T-helper 17 cell (primary cell): Measurements from ENCODE around the gene SSPN. TPM values are rescaled to one million over a fixed set of nuclear protein-coding genes. Genes with fewer than 3 reads are reported as not detected.

Experiments
- ATAC-seq: fragments of 150-1000 bp; cut with Tn5 transposase; 2 replicates; pipeline ENCODE4 v1.10.0; 2021; ENCODE audit warnings: mild to moderate bottlenecking, moderate library complexity
- DNase-seq, 3 donors: peaks; one replicate each; pipeline versions ENCODE4 v3.0.0 to v3.0.0-alpha.2; 2020 to 2021
- H3K9me3 ChIP-seq: one replicate; pipeline ENCODE4 v1.7.0; 2013; ENCODE audit warnings: low read length, mild to moderate bottlenecking; ENCODE audit not compliant: control insufficient read depth, poor library complexity, severe bottlenecking
- H3K27ac Mint-ChIP-seq: one replicate; pipeline ENCODE4 v1.8.0; 2022; ENCODE audit warnings: mild to moderate bottlenecking, moderate library complexity, mixed read lengths
- H3K27me3 Mint-ChIP-seq: one replicate; pipeline ENCODE4 v1.8.0; 2022; ENCODE audit warnings: mixed read lengths
- H3K36me3 Mint-ChIP-seq: one replicate; pipeline ENCODE4 v1.8.0; 2022; ENCODE audit warnings: low read depth, mixed read lengths
- H3K4me1 Mint-ChIP-seq: one replicate; pipeline ENCODE4 v1.8.0; 2022; ENCODE audit warnings: mild to moderate bottlenecking, mixed read lengths
- H3K4me3 Mint-ChIP-seq: one replicate; pipeline ENCODE4 v1.8.0; 2022; ENCODE audit warnings: mild to moderate bottlenecking, moderate library complexity, mixed read lengths
- total RNA-seq, 4 donors: library from RNA in 2 of 4; stranded (reverse) in 2 of 4; gene quantifications; one replicate each; pipeline ENCODE4 v1.2.3 and lab custom pipeline; 2022 to 2026

SSPN gene
- total RNA-seq, 2 donors from 2014 or later: 1.7 TPM; not detected in 1

DNA sequence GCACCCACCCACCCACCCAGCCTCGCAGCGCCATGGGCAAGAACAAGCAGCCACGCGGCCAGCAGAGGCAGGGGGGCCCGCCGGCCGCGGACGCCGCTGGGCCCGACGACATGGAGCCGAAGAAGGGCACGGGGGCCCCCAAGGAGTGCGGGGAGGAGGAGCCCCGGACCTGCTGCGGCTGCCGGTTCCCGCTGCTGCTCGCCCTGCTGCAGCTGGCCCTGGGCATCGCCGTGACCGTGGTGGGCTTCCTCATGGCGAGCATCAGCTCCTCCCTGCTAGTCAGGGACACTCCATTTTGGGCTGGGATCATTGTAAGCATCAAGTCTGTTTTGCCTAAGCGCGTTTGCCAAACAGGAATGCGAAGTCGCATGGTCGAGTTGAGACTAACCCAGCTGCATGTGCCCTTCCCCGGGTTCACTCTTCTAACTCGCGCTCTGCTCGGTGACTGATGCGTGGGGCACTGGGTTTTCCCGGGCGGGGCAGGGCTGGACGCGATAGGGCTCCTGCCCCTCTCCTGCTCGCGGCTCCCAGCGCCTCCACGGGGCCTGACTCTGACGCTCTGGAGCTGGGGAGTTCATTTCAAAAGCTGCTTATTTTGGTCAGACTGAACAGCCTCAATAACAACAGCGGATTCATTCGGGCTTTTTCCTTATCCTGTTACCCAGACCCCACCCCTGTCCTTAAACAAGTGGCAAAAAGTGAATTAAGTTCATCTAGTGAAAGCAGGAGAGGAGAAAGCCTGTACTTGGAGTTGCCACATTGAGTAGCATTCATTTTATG is 458 bp downstream of the SSPN start:
- no peak for DNase-seq
- no peaks in the 10 kb centered on the region for H3K36me3 Mint-ChIP-seq
- ATAC-seq: no peak
- H3K9me3 ChIP-seq: no peaks in the 10 kb centered on the region
- H3K4me3 Mint-ChIP-seq: peak overlapping the region; percentile 73
- no peak overlapping the region for H3K27ac Mint-ChIP-seq
- H3K4me1 Mint-ChIP-seq: peaks cover 5% of the 10 kb centered on the region
- peaks cover 67% of the 10 kb centered on the region for H3K27me3 Mint-ChIP-seq

DNA sequence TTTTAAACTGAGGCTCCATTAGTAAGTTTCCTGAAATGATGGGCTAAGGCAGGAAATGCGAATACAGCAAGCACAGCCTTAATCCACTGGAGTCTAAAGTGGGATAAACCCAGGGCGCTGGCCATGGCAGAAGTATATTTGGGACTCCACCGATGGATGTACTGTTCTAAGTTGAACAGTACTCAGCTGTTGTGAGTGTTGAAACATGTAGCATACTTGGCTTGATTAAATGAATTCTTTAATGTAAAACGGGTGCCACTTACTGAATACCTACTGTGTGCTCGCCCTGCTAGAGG is 996 bp downstream of the SSPN start:
- Mint-ChIP-seq H3K4me3 (no peak overlapping the region), H3K27me3 (peaks cover 62% of the 10 kb centered on the region), H3K36me3 (no peaks in the 10 kb centered on the region), H3K27ac (no peak overlapping the region), H3K4me1 (peaks cover 5% of the 10 kb centered on the region)
- no peaks in the 10 kb centered on the region for H3K9me3 ChIP-seq
- ATAC-seq (no peak), DNase-seq (no peak)

DNA sequence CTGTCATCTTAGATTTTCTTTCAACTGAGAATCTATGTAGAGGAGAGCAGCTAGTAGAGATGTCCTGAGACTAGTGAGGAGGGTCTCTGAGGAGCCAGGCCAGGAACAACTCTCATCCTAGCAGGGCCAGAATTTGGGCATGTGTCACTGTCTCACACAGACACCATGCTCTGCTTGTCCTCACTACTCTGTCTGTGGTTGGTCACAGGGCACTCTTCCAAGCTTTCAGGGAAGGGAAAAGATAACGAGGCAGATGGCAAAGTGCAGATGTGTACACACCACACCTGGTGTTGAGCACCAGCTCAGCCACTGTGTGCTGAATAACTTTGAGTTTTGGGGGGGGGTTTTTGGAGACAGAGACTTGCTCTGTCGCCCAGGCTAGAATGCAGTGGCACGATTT is 2.5 kb downstream of the SSPN start:
- Mint-ChIP-seq H3K36me3 (no peaks in the 10 kb centered on the region), H3K4me1 (peaks cover 5% of the 10 kb centered on the region), H3K27me3 (peaks cover 55% of the 10 kb centered on the region), H3K27ac (no peak overlapping the region), H3K4me3 (peak overlapping the region; percentile 28)
- no peaks in the 10 kb centered on the region for H3K9me3 ChIP-seq
- no peak for ATAC-seq
- no peak for DNase-seq

DNA sequence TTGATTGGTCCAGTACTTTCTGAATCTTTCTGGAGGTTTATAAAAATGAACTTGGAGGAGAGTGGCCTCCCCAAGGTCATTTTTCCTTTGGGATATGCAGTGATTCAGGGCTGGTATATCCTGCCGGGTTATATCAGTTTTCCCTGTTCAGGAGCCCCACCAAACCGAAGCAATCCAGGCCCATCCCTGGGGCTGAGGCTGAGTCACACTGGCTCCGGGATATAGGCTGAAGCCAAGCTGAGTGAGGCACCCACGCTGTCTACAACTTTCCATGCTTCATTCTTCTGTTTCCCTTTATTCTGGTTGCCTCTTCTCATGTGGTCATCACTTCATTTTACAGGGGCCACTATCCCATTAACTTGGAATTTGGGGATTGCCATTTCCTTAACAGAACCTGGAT is 3.4 kb downstream of the SSPN start:
- H3K27ac Mint-ChIP-seq: no peak overlapping the region
- DNase-seq (no peak), ATAC-seq (no peak)
- no peak overlapping the region for H3K4me3 Mint-ChIP-seq
- peaks cover 55% of the 10 kb centered on the region for H3K27me3 Mint-ChIP-seq
- no peaks in the 10 kb centered on the region for H3K9me3 ChIP-seq
- peaks cover 5% of the 10 kb centered on the region for H3K4me1 Mint-ChIP-seq
- H3K36me3 Mint-ChIP-seq: no peaks in the 10 kb centered on the region

DNA sequence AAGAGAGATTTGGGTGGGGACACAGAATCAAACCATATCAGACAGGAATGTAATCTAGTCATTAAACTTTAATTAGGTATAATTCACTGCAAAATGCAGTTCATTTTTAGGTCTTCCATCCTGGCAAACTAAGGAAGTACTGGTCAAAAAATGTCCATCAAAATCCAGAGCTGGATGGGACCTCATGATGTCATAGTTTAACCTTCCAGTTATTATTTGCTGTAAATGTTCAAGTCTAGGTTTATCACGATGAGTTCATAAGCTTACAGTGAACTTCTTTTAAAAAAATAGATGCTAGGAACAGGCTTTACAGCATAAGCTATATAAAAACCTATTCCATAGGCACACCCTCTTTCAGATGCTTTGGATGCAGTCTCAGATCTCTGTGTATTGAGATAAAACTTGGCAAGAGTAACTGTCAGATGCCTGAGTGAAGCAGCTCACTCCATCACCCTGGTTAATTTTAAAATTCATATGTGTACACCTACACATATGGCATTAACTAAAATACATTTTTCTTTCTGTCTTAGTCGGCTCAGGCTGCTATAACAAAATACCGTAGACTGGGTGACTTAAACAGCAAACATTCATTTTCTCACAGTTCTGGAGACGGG is 7.9 kb downstream of the SSPN start:
- no peak for DNase-seq
- H3K36me3 Mint-ChIP-seq: no peaks in the 10 kb centered on the region
- H3K4me3 Mint-ChIP-seq: no peak overlapping the region
- no peak for ATAC-seq
- no peaks in the 10 kb centered on the region for H3K9me3 ChIP-seq
- H3K27me3 Mint-ChIP-seq: peaks cover 47% of the 10 kb centered on the region
- no peak overlapping the region for H3K27ac Mint-ChIP-seq
- no peaks in the 10 kb centered on the region for H3K4me1 Mint-ChIP-seq

DNA sequence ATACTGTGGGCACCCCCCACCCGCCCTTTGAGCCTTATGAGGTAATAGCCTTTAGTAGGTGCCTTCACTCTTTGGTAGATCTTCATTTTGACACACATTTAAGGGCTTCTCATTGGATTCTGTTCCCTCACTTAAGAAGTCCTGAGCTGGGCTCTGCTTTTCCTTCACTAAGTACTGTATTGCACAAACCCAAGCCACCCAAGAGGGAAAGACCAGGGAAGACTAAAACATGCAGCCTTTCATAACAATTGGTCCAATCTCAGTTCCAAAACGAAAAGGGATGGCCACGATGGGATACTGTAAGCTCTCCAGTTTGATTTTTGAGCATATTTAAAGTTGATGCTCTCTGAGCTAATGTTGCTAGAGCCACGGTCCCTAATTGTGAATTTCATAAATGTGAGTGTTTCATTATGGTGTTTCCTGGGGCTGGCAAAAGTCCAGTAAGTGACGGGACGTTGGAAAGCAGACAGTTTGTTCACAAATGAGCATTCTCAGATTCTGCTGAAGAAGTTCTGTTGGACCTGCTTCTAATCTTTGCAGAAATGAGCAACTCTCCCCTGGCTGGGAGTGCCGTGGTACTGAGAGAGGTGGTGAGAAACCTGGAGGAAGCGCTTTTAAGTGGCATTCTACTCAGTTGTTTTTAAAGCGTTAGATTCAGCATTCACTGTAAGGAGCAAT is 9.4 kb downstream of the SSPN start:
- no peak overlapping the region for H3K27ac Mint-ChIP-seq
- no peaks in the 10 kb centered on the region for H3K9me3 ChIP-seq
- H3K4me1 Mint-ChIP-seq: no peaks in the 10 kb centered on the region
- DNase-seq (no peak), ATAC-seq (no peak)
- no peaks in the 10 kb centered on the region for H3K36me3 Mint-ChIP-seq
- no peak overlapping the region for H3K4me3 Mint-ChIP-seq
- peaks cover 47% of the 10 kb centered on the region for H3K27me3 Mint-ChIP-seq

DNA sequence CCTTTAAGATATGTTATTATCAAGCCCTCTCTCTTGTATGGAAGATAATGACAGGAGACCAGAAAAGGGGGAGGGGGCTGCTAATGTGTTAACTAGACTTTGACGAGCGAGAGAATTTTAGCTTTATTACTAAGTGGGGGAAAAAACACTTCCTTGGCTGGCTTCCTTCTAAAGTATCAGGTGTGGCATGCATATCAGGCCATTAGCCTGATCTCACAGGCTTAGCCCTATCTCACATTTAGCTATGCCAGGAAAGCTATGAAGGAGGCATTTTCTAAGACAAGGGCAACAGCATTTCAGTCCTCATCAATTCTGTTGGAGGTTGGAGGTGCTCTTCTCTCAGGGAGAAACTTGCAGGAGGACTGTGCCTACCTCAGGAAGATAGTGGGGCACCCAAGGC is 9.9 kb downstream of the SSPN start:
- no peaks in the 10 kb centered on the region for H3K4me1 Mint-ChIP-seq

DNA sequence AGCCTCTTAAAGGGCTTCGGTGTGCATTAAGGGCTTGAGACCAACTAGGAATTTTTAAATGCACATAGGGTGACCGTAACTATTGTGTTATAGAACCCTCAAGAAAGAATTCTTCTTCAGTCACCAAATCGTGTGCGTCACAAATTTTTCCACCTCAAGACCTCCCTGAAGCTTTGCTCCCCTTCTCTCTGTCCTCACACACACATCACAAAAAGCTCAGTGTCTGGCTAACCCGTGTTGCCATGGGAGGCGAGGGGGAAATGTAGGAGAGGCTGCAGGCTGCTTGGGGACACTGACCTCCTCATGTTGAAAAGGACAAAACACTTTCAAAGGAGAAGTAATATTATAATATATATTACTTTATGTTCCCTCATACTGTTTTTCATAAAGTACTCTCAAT is 10.6 kb downstream of the SSPN start:
- Mint-ChIP-seq H3K27me3 (peaks cover 41% of the 10 kb centered on the region), H3K4me3 (no peak overlapping the region), H3K27ac (no peak overlapping the region), H3K36me3 (no peaks in the 10 kb centered on the region), H3K4me1 (no peaks in the 10 kb centered on the region)
- DNase-seq: no peak
- no peaks in the 10 kb centered on the region for H3K9me3 ChIP-seq
- no peak for ATAC-seq

More for the DNA sequence above, 9.9 kb downstream of the SSPN start:
- DNase-seq: no peak
- H3K27me3 Mint-ChIP-seq: peaks cover 42% of the 10 kb centered on the region
- no peaks in the 10 kb centered on the region for H3K36me3 Mint-ChIP-seq
- H3K27ac Mint-ChIP-seq: no peak overlapping the region
- no peak overlapping the region for H3K4me3 Mint-ChIP-seq
- no peak for ATAC-seq
- no peaks in the 10 kb centered on the region for H3K9me3 ChIP-seq

DNA sequence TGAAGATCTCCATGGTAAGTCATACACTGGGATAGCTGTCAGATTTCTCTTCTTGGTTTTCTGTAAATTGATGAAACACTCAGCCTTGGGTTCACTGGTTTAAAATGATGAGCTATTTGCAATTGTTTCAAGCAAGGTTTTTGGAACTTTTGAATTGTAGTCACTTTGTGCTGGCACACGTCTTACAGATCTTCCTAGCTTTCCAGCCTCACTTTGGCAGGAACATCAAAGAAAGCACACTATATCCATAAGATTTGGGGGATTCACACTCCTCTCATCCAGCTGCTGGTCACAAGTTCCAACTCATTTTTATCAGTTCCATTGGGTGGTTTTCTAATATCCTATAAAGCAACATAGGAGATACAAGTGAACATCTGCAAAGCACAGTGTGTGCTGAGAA is 16.0 kb downstream of the SSPN start:
- no peak overlapping the region for H3K27ac Mint-ChIP-seq
- DNase-seq: no peak
- no peaks in the 10 kb centered on the region for H3K9me3 ChIP-seq
- H3K4me1 Mint-ChIP-seq: no peaks in the 10 kb centered on the region
- no peak for ATAC-seq
- H3K27me3 Mint-ChIP-seq: peaks cover 40% of the 10 kb centered on the region
- no peaks in the 10 kb centered on the region for H3K36me3 Mint-ChIP-seq
- no peak overlapping the region for H3K4me3 Mint-ChIP-seq

DNA sequence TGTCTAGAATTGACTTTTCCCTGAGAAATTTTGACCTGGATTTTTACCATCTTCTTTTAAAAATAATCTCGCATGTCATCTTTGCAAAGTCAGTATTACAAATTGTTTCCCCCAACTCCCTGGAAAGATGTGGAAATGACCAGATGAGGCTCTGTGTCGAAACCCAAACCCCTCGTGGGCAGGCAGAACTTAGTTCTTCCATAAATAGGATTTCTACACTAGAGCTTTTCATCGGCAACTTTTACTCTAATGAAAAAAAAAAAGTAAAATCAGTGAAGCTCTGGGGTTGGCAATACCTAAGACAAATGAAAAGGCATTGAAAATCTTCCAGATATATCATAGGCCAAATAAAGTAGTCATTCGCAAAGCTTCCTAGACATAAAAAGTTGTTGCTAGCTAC is 17.0 kb downstream of the SSPN start:
- no peaks in the 10 kb centered on the region for H3K9me3 ChIP-seq
- DNase-seq: no peak
- H3K36me3 Mint-ChIP-seq: no peaks in the 10 kb centered on the region
- no peak for ATAC-seq
- H3K27ac Mint-ChIP-seq: no peak overlapping the region
- peaks cover 40% of the 10 kb centered on the region for H3K27me3 Mint-ChIP-seq
- no peak overlapping the region for H3K4me3 Mint-ChIP-seq
- H3K4me1 Mint-ChIP-seq: no peaks in the 10 kb centered on the region

DNA sequence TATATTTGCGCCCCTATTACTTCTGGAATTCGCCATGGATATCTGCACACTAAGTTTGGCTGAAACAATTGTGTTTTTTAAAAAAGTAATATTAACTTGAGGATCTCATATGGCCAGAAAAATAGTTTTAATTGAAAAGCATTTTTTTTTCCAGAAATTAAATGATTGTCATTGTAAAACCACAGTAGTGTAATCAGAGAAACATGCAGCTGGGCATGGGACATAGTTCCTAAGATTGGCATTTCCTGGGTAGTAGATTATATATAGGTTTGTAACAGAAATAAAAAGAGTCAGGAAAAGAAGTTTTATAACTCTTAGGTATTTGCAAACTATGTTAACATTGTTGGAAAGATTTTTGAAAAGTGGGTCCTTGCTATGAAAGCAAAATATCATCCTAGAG is 17.6 kb downstream of the SSPN start:
- Mint-ChIP-seq H3K36me3 (no peaks in the 10 kb centered on the region), H3K4me3 (no peak overlapping the region), H3K27me3 (peaks cover 40% of the 10 kb centered on the region)

DNA sequence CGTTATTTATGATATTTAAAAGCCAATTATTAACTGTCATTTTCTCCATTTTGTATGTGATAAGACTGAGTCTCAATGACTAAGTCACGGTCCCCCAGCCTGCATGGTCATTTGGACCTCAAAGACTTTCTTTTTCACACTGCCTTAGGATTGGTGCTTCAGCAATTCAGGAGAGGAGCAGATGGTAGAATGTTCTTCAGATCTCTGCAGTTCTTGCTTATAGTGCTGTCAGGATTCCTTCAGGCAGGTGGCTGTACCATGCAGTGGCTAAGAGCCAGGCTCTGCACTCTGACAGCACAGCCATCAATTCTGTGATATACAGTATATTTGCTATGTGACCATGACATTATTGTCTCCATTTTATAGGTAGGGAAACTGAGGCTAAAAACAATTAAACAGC is 18.7 kb downstream of the SSPN start:
- Mint-ChIP-seq H3K4me1 (no peaks in the 10 kb centered on the region), H3K4me3 (no peak overlapping the region), H3K27me3 (peaks cover 36% of the 10 kb centered on the region), H3K27ac (no peak overlapping the region), H3K36me3 (no peaks in the 10 kb centered on the region)
- DNase-seq: no peak
- ATAC-seq: no peak
- no peaks in the 10 kb centered on the region for H3K9me3 ChIP-seq

More for the DNA sequence above, 17.6 kb downstream of the SSPN start:
- ATAC-seq: no peak
- H3K4me1 Mint-ChIP-seq: no peaks in the 10 kb centered on the region
- DNase-seq: no peak
- no peaks in the 10 kb centered on the region for H3K9me3 ChIP-seq
- no peak overlapping the region for H3K27ac Mint-ChIP-seq

DNA sequence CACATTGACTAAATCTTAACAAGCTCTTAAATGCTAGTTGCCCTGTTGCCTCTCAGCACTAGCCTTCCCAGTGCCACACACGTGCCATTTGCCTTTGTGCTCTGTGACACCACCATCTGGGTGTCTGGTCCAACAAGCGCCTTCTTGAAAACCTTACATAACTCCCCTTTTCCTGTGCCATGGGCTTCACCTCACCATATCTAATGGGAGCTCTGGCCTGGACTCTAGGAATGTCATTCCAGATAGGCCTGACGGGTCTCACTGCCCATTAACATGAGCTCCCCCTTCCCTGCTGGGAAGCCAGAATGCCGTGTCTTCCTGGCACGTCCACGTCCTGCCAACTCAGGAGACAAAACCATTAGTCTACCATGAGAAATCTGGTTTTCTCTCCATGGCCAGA is 24.4 kb downstream of the SSPN start:
- H3K36me3 Mint-ChIP-seq: peaks cover 2% of the 10 kb centered on the region
- H3K27ac Mint-ChIP-seq: no peak overlapping the region
- peaks cover 6% of the 10 kb centered on the region for H3K27me3 Mint-ChIP-seq
- no peak for ATAC-seq
- H3K9me3 ChIP-seq: no peaks in the 10 kb centered on the region
- H3K4me1 Mint-ChIP-seq: no peaks in the 10 kb centered on the region
- DNase-seq: no peak
- H3K4me3 Mint-ChIP-seq: no peak overlapping the region

DNA sequence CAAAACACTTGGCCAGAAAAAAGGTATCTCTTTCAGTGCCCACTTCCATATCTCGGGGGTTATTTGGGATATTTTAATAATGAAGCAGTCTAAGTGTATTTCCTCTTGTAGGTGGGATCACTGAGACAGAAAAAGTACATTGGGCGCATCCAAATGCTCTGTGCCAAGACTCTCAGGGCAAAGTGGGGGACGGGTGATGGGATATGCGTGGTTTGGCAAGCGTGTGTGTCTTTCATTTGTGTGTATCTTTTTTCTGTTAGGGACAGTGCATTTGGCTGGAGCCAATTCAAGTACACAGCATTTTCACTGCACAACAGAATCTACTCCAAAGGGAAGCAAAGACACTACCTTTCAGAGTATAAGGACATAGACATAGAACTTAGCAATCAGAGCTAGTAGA is 29.3 kb downstream of the SSPN start:
- ATAC-seq (no peak), DNase-seq (no peak)
- Mint-ChIP-seq H3K4me3 (no peak overlapping the region), H3K4me1 (no peaks in the 10 kb centered on the region), H3K27me3 (peaks cover 44% of the 10 kb centered on the region), H3K36me3 (peaks cover 4% of the 10 kb centered on the region), H3K27ac (no peak overlapping the region)
- H3K9me3 ChIP-seq: no peaks in the 10 kb centered on the region
